Ovary (tissue), 9 donors: ENCODE results near the gene KCTD11. TPM values are rescaled to one million over a fixed set of nuclear protein-coding genes. Genes with fewer than 3 reads are reported as not detected.

Experiments
- DNase-seq, 5 donors: peaks; one replicate each; pipeline ENCODE4 v3.0.0-alpha.2; 2019 to 2020
- H3K27ac ChIP-seq, 2 donors: fragments of 200-600 bp; one replicate each; pipeline versions ENCODE4 v1.5.1 to v1.8.0; 2019 to 2022
- H3K27me3 ChIP-seq: fragments of 200-600 bp; one replicate; pipeline ENCODE4 v1.8.0; 2022
- H3K36me3 ChIP-seq: fragments of 200-600 bp; sonication (generic); one replicate; pipeline ENCODE4 v1.5.1; 2019
- H3K4me1 ChIP-seq: one replicate; pipeline ENCODE4 v1.8.1; 2013; ENCODE audit warnings: mild to moderate bottlenecking, moderate library complexity; ENCODE audit not compliant: insufficient read depth
- H3K4me3 ChIP-seq: fragments of 200-600 bp; sonication (generic); one replicate; pipeline ENCODE4 v1.5.1; 2017
- H3K9me3 ChIP-seq, 2 donors: fragments of 200-600 bp in 1 of 2; sonication (generic) in 1 of 2; one replicate each; pipeline versions ENCODE4 v1.5.1 to v1.8.1; 2013 to 2019; ENCODE audit warnings: mild to moderate bottlenecking in 1 of 2, moderate library complexity in 1 of 2
- EP300 ChIP-seq: sonication (generic); formaldehyde crosslinking; IDR thresholded peaks from one replicate; pipeline ENCODE4 v1.6.1; 2017; ENCODE audit warnings: antibody characterized with exemption
- POLR2A ChIP-seq: fragments of 450-650 bp; IDR thresholded peaks from one replicate; pipeline ENCODE4 v1.6.1; 2017; ENCODE audit warnings: antibody characterized with exemption, mild to moderate bottlenecking, moderate library complexity
- WGBS, 3 donors: extraction: QIAGEN DNeasy Blood & Tissue Kit in 1 of 3; methylation state at CpG; one replicate each; pipeline versions ENCODE4 v1.1.5 to v1.1.7; 2013 to 2017; 5-methylcytosine and 5-hydroxymethylcytosine counted together
- intact Hi-C, 4 donors: fragments of 100-400 bp; cut with DNase I; formaldehyde crosslinking; loops; one replicate each; pipeline versions ENCODE4 v1.11.0 to v1.15.1; 2022 to 2023
- polyA plus RNA-seq, 2 donors: library from polyadenylated mRNA; stranded (reverse); fragments of 200-250 nt in 1 of 2; fragments of 350-450 nt in 1 of 2; fragmentation: Illumina TruSeq in 1 of 2; extraction: RNeasy Lipid Tissue Mini Kit (QIAGEN cat#74804) in 1 of 2; gene quantifications; one replicate each; pipeline ENCODE4 v1.2.3, GENCODE V29; 2013 to 2014
- small RNA-seq: library from RNA; depleted of rRNA; stranded (forward); fragments of <200 nt; gene quantifications from one replicate; pipeline ENCODE3, GENCODE V24; 2016
- total RNA-seq, 7 donors: library from RNA; depleted of rRNA in 2 of 7; stranded (reverse); fragments of >200 nt in 2 of 7; fragmentation: NEBNext Ultra II Directional in 3 of 7; extraction: Animal tissue kit (Norgen Biotek cat#: 25700) in 3 of 7; gene quantifications; one replicate each; pipeline versions ENCODE4 v1.1.0 to v1.2.4, GENCODE V29; 2016 to 2023
- TF ChIP-seq, protein P1 (sequence below), 3 donors: fragments of 450-650 bp in 2 of 3; fragments of 200-600 bp in 1 of 3; IDR thresholded peaks; one replicate each; pipeline versions ENCODE4 v1.5.1 to v1.8.0; 2016 to 2022; ENCODE audit warnings: antibody characterized with exemption in 3 of 3, mild to moderate bottlenecking in 1 of 3
- donor health status: DM: no; HTN: no; CAD: no; lungs with moderate emphysema.
- donor health status: DM: no; HTN: no; CAD: no.
- donor health status: Bipolar disorder and iron deficiency.
- donor health status: DM: yes; HTN: yes; CAD: no.
- donor health status: DM: no; HTN: no; CAD: no.
- donor health status: DM: yes; HTN: yes; CAD: no.

Gene KCTD11
- total and polyA plus RNA-seq, 9 donors, result 5.1 to 12.9 (median 10.5) TPM

DNA sequence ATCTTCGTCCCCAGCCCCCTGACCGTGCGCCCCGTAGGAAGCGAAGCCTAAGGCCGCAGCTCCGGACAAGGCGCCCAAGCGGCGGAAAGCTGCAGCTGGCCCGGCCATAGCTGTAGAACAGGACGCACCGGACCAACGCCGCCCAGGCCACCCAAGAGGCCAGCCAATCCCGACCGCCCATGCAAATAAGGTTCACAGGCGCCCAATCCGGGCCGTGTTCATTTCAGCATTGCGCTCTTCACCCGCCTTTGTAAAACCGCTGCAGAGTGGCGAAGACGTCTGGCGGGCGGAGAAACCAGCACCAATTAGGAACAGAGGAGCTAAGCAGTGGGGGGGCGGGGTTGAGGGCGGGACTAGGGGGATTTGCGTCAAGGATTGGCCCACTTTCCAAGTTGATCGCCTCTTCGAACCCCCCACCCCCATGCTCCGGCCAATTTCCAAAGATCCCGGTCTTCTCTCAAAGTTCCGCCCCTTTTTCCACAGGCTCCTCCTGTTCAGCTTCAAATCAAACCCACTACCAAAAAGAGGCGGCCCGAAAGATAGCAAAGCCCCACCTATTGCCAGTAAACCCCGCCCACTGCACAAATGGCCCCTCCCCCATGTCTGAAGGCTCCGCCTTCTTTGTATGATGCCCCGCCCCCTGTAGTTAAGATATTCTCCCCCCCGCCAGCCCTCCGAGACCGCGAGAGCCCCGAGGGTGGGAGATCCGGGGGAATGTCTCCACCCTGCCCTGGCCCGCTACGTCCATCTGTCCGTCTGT, 52.2 kb downstream of the KCTD11 start, which contains the start of gene TMEM256:
TMEM256 (minus strand) TSS at position 121 of the 760 bp plus-strand sequence; CDS start at position 108, 13 bp downstream.
- 0 to 1% (median 0%) methylated on average over 49 of the region's 49 CpGs for WGBS, 3 donors
- TF ChIP-seq, protein P1, sequence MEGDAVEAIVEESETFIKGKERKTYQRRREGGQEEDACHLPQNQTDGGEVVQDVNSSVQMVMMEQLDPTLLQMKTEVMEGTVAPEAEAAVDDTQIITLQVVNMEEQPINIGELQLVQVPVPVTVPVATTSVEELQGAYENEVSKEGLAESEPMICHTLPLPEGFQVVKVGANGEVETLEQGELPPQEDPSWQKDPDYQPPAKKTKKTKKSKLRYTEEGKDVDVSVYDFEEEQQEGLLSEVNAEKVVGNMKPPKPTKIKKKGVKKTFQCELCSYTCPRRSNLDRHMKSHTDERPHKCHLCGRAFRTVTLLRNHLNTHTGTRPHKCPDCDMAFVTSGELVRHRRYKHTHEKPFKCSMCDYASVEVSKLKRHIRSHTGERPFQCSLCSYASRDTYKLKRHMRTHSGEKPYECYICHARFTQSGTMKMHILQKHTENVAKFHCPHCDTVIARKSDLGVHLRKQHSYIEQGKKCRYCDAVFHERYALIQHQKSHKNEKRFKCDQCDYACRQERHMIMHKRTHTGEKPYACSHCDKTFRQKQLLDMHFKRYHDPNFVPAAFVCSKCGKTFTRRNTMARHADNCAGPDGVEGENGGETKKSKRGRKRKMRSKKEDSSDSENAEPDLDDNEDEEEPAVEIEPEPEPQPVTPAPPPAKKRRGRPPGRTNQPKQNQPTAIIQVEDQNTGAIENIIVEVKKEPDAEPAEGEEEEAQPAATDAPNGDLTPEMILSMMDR (IDR thresholded peaks at IDR 0.05), result peak in 2 of 3 donors; percentile 35 to 46
- TF ChIP-seq EP300 (peak; percentile 8), POLR2A (peak; percentile 99)
- peak within 1 kb of the TSS; percentile 89 to 95 for H3K27ac ChIP-seq
- intact Hi-C loops, result no loop called here
- H3K4me3 ChIP-seq, result peak within 1 kb of the TSS; percentile 65
- no peaks in the 10 kb centered on the region for H3K36me3 ChIP-seq
- peaks cover 5% of the 10 kb centered on the region for H3K4me1 ChIP-seq
- no peaks in the 10 kb centered on the region for H3K9me3 ChIP-seq
- DNase-seq, result peak; percentile 97 to 99 (median 98)
- H3K27me3 ChIP-seq, result no peaks in the 10 kb centered on the region

Small RNA genes within 50 kb of the gene (small RNA-seq; reads per million reads assigned to genes)
- not detected for gene AC026954.2

Other genes with a start within 250 kb of the KCTD11 start
Only the 30 nearest of the 36 such genes appear.
- gene ASGR1, start 172.8 kb upstream of the KCTD11 start, total RNA-seq, result 1 to 10 TPM in 4 of 7 donors, under 1 TPM in 3; 0.63 to 3.3 (median 1.0) TPM
- gene ASGR1, start 172.8 kb upstream of the KCTD11 start, polyA plus RNA-seq, result 1 to 10 TPM in 1 of 2 donors, under 1 TPM in 1; 0.20 to 1.3 TPM
- gene DLG4, start 132.3 kb upstream of the KCTD11 start, total RNA-seq, result 10 to 100 TPM; 11.0 to 67.7 (median 34.5) TPM
- 10 to 100 TPM; 25.1 to 27.8 TPM for gene DLG4, start 132.3 kb upstream of the KCTD11 start, polyA plus RNA-seq
- gene ACADVL, start 132.2 kb upstream of the KCTD11 start, total RNA-seq, result 100 to 1,000 TPM; 303 to 638 (median 374) TPM
- gene ACADVL, start 132.2 kb upstream of the KCTD11 start, polyA plus RNA-seq, result 100 to 1,000 TPM; 277 to 381 TPM
- 10 to 100 TPM; 36.9 to 80.6 (median 61.3) TPM for gene DVL2, start 117.6 kb upstream of the KCTD11 start, total RNA-seq
- gene DVL2, start 117.6 kb upstream of the KCTD11 start, polyA plus RNA-seq, result 10 to 100 TPM in 1 of 2 donors, 1 to 10 TPM in 1; 8.2 to 49.0 TPM
- gene PHF23, start 112.7 kb upstream of the KCTD11 start, total RNA-seq, result 10 to 100 TPM; 19.4 to 57.7 (median 41.0) TPM
- 10 to 100 TPM; 23.3 to 42.5 TPM for gene PHF23, start 112.7 kb upstream of the KCTD11 start, polyA plus RNA-seq
- 1,000 to 10,000 TPM in 1 of 7 donors, 100 to 1,000 TPM in 6; 526 to 1,303 (median 619) TPM for gene GABARAP, start 109.7 kb upstream of the KCTD11 start, total RNA-seq
- 1,000 to 10,000 TPM in 1 of 2 donors, 100 to 1,000 TPM in 1; 763 to 1,518 TPM for gene GABARAP, start 109.7 kb upstream of the KCTD11 start, polyA plus RNA-seq
- 100 to 1,000 TPM in 5 of 7 donors, 10 to 100 TPM in 2; 42.3 to 136 (median 123) TPM for gene CTDNEP1, start 100.4 kb upstream of the KCTD11 start, total RNA-seq
- gene CTDNEP1, start 100.4 kb upstream of the KCTD11 start, polyA plus RNA-seq, result 100 to 1,000 TPM in 1 of 2 donors, 10 to 100 TPM in 1; 82.5 to 256 TPM
- gene ELP5, start 99.9 kb upstream of the KCTD11 start, total RNA-seq, result 10 to 100 TPM; 18.7 to 55.7 (median 40.6) TPM
- gene ELP5, start 99.9 kb upstream of the KCTD11 start, polyA plus RNA-seq, result 10 to 100 TPM; 35.1 to 56.0 TPM
- gene CLDN7, start 89.7 kb upstream of the KCTD11 start, total RNA-seq, result 100 to 1,000 TPM in 1 of 7 donors, 1 to 10 TPM in 4, under 1 TPM in 1, not detected in 1; 0.53 to 102 (median 6.3) TPM
- gene CLDN7, start 89.7 kb upstream of the KCTD11 start, polyA plus RNA-seq, result 1 to 10 TPM in 1 of 2 donors, under 1 TPM in 1; 0.27 to 1.1 TPM
- 1 to 10 TPM in 6 of 7 donors, under 1 TPM in 1; 0.83 to 9.8 (median 2.3) TPM for gene SLC2A4, start 70.4 kb upstream of the KCTD11 start, total RNA-seq
- 1 to 10 TPM; 3.4 to 4.1 TPM for gene SLC2A4, start 70.4 kb upstream of the KCTD11 start, polyA plus RNA-seq
- gene YBX2, start 57.5 kb upstream of the KCTD11 start, total RNA-seq, result 1 to 10 TPM in 2 of 7 donors, under 1 TPM in 2, not detected in 3; 0.30 to 1.8 (median 0.98) TPM
- under 1 TPM; 0.33 to 0.80 TPM for gene YBX2, start 57.5 kb upstream of the KCTD11 start, polyA plus RNA-seq
- 100 to 1,000 TPM in 5 of 7 donors, 10 to 100 TPM in 2; 55.9 to 302 (median 229) TPM for gene EIF5A, start 44.5 kb upstream of the KCTD11 start, total RNA-seq
- gene EIF5A, start 44.5 kb upstream of the KCTD11 start, polyA plus RNA-seq, result 100 to 1,000 TPM; 182 to 258 TPM
- 10 to 100 TPM; 53.1 to 76.5 (median 59.3) TPM for gene GPS2, start 36.8 kb upstream of the KCTD11 start, total RNA-seq
- gene GPS2, start 36.8 kb upstream of the KCTD11 start, polyA plus RNA-seq, result 100 to 1,000 TPM in 1 of 2 donors, 10 to 100 TPM in 1; 62.2 to 103 TPM
- 10 to 100 TPM; 11.2 to 48.0 (median 41.6) TPM for gene NEURL4, start 22.8 kb upstream of the KCTD11 start, total RNA-seq
- gene NEURL4, start 22.8 kb upstream of the KCTD11 start, polyA plus RNA-seq, result 10 to 100 TPM in 1 of 2 donors, 1 to 10 TPM in 1; 9.6 to 32.8 TPM
- gene ACAP1, start 15.6 kb upstream of the KCTD11 start, total RNA-seq, result 1 to 10 TPM; 1.9 to 9.4 (median 5.5) TPM
- 1 to 10 TPM; 2.2 to 5.8 TPM for gene ACAP1, start 15.6 kb upstream of the KCTD11 start, polyA plus RNA-seq
- gene TMEM95, start 3.0 kb downstream of the KCTD11 start, total RNA-seq, result not detected
- not detected for gene TMEM95, start 3.0 kb downstream of the KCTD11 start, polyA plus RNA-seq
- gene TNK1, start 28.9 kb downstream of the KCTD11 start, total RNA-seq, result 1 to 10 TPM; 5.0 to 8.3 (median 6.4) TPM
- gene TNK1, start 28.9 kb downstream of the KCTD11 start, polyA plus RNA-seq, result 1 to 10 TPM in 1 of 2 donors, under 1 TPM in 1; 0.85 to 3.6 TPM
- gene PLSCR3, start 42.4 kb downstream of the KCTD11 start, total RNA-seq, result 10 to 100 TPM; 11.0 to 52.4 (median 33.8) TPM
- 10 to 100 TPM in 1 of 2 donors, 1 to 10 TPM in 1; 7.1 to 40.9 TPM for gene PLSCR3, start 42.4 kb downstream of the KCTD11 start, polyA plus RNA-seq
- 100 to 1,000 TPM in 2 of 7 donors, 10 to 100 TPM in 5; 57.0 to 133 (median 85.2) TPM for gene TMEM256, start 51.9 kb downstream of the KCTD11 start, total RNA-seq
- gene TMEM256, start 51.9 kb downstream of the KCTD11 start, polyA plus RNA-seq, result 100 to 1,000 TPM in 1 of 2 donors, 10 to 100 TPM in 1; 44.0 to 128 TPM
- 10 to 100 TPM; 11.4 to 76.2 (median 53.9) TPM for gene NLGN2, start 55.7 kb downstream of the KCTD11 start, total RNA-seq
- gene NLGN2, start 55.7 kb downstream of the KCTD11 start, polyA plus RNA-seq, result 10 to 100 TPM; 16.9 to 30.2 TPM
- not detected for gene SPEM1, start 68.2 kb downstream of the KCTD11 start, total RNA-seq
- gene SPEM1, start 68.2 kb downstream of the KCTD11 start, polyA plus RNA-seq, result not detected
- not detected for gene SPEM2, start 73.5 kb downstream of the KCTD11 start, total RNA-seq
- gene SPEM2, start 73.5 kb downstream of the KCTD11 start, polyA plus RNA-seq, result not detected
- gene SPEM3, start 76.7 kb downstream of the KCTD11 start, total RNA-seq, result not detected
- gene SPEM3, start 76.7 kb downstream of the KCTD11 start, polyA plus RNA-seq, result not detected
- 1 to 10 TPM in 5 of 7 donors, under 1 TPM in 2; 0.43 to 8.3 (median 1.5) TPM for gene TMEM102, start 83.3 kb downstream of the KCTD11 start, total RNA-seq
- 1 to 10 TPM in 1 of 2 donors, under 1 TPM in 1; 0.61 to 1.2 TPM for gene TMEM102, start 83.3 kb downstream of the KCTD11 start, polyA plus RNA-seq
- gene FGF11, start 87.3 kb downstream of the KCTD11 start, total RNA-seq, result 1 to 10 TPM in 2 of 7 donors, under 1 TPM in 5; 0.10 to 4.2 (median 0.61) TPM
- 1 to 10 TPM in 1 of 2 donors, under 1 TPM in 1; 0.25 to 5.1 TPM for gene FGF11, start 87.3 kb downstream of the KCTD11 start, polyA plus RNA-seq
- 10 to 100 TPM in 2 of 7 donors, 1 to 10 TPM in 5; 3.2 to 13.5 (median 7.6) TPM for gene CHRNB1, start 92.9 kb downstream of the KCTD11 start, total RNA-seq
- 1 to 10 TPM; 5.9 to 7.8 TPM for gene CHRNB1, start 92.9 kb downstream of the KCTD11 start, polyA plus RNA-seq
- 100 to 1,000 TPM in 3 of 7 donors, 10 to 100 TPM in 4; 39.3 to 123 (median 85.5) TPM for gene ZBTB4, start 127.5 kb downstream of the KCTD11 start, total RNA-seq
- gene ZBTB4, start 127.5 kb downstream of the KCTD11 start, polyA plus RNA-seq, result 10 to 100 TPM; 53.8 to 84.5 TPM
- gene SLC35G6, start 129.3 kb downstream of the KCTD11 start, total RNA-seq, result not detected
- not detected for gene SLC35G6, start 129.3 kb downstream of the KCTD11 start, polyA plus RNA-seq
- 100 to 1,000 TPM in 2 of 7 donors, 10 to 100 TPM in 5; 39.5 to 110 (median 88.2) TPM for gene POLR2A, start 132.2 kb downstream of the KCTD11 start, total RNA-seq
- gene POLR2A, start 132.2 kb downstream of the KCTD11 start, polyA plus RNA-seq, result 10 to 100 TPM; 26.7 to 74.5 TPM
- gene TNFSF12, start 196.9 kb downstream of the KCTD11 start, total RNA-seq, result 10 to 100 TPM; 37.3 to 78.3 (median 59.6) TPM
- gene TNFSF12, start 196.9 kb downstream of the KCTD11 start, polyA plus RNA-seq, result 10 to 100 TPM; 26.6 to 70.1 TPM